ENCODE data around the gene PPP2R3A. TPM values are rescaled to one million over a fixed set of nuclear protein-coding genes. Genes with fewer than 3 reads are reported as not detected.
A peak's percentile ranks its signal among the peaks of the same experiment; 100 is the strongest.

Gene PPP2R3A
- total RNA-seq, 1 donor from 2014 or later: 24.8 TPM

GRCh38 chr3:136196401-136197158 is 231.1 kb downstream of the PPP2R3A start:
- DNase-seq: peak; percentile 100

- no peak for DNase-seq
Measured at GRCh38 chr3:136197159-136197793, 231.7 kb downstream of the PPP2R3A start.

Small RNA genes lying within 50 kb of the gene (small RNA-seq; reads per million reads assigned to genes)
- gene AC092989.1 (ENCODE audit: low replicate concordance): not detected

Other genes with a start within 250 kb of the PPP2R3A start
- gene MSL2, start 230.6 kb downstream of the PPP2R3A start, total RNA-seq: 23.8 TPM

All from skin of body (tissue), 3 donors.